ENCODE results near the gene HRG. TPM values are rescaled to one million over a fixed set of nuclear protein-coding genes. Genes with fewer than 3 reads are reported as not detected.
"Not testable (repeated sequence)": the region's sequence is repeated elsewhere in the genome, so short reads cannot be mapped to it uniquely, and the experiment has no call there.

The HRG gene
- total RNA-seq, 1 experiment from 2014 or later, result not detected

DNA sequence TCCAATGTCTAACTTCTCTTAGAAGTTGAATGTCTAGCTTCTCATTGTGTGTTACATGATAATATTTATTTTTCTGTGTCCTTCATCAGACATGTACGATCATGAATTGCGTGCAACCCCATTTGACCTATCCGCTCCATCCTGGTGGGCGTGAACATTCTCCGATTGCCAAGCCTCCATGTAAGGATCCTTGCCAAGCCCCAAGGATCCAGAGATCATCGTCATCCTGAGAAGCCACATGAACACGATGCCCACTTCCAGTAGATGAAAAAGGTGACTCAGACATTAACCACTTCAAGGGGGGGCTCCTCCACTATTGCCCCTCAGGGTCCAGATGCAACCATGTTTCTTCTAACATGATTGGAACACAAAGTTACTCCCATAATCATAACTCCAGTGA, 25.9 kb downstream of the HRG start:
- no peaks in the 10 kb centered on the region for H3K36me3 ChIP-seq
- DNase-seq, result peak; percentile 4
- H3K9me3 ChIP-seq, result no peaks in the 10 kb centered on the region
- H3K4me3 ChIP-seq, result no peak overlapping the region
- H3K27me3 ChIP-seq, result peaks cover 34% of the 10 kb centered on the region

- no peaks in the 10 kb centered on the region for H3K36me3 ChIP-seq
- peaks cover 22% of the 10 kb centered on the region for H3K27me3 ChIP-seq
- no peak for DNase-seq
- H3K4me3 ChIP-seq, result no peak overlapping the region
- no peaks in the 10 kb centered on the region for H3K9me3 ChIP-seq
Observed at GRCh38 chr3:186693843-186694242, 28.0 kb downstream of the HRG start.

GRCh38 chr3:186694288-186695032, 28.6 kb downstream of the HRG start:
- no peak overlapping the region for H3K4me3 ChIP-seq
- no peaks in the 10 kb centered on the region for H3K9me3 ChIP-seq
- no peaks in the 10 kb centered on the region for H3K36me3 ChIP-seq
- peaks cover 22% of the 10 kb centered on the region for H3K27me3 ChIP-seq
- DNase-seq, result no peak

GRCh38 chr3:186696522-186696921, 30.7 kb downstream of the HRG start:
- no peaks in the 10 kb centered on the region for H3K9me3 ChIP-seq
- DNase-seq, result no peak
- H3K27me3 ChIP-seq, result peaks cover 10% of the 10 kb centered on the region
- no peak overlapping the region for H3K4me3 ChIP-seq
- no peaks in the 10 kb centered on the region for H3K36me3 ChIP-seq

DNA sequence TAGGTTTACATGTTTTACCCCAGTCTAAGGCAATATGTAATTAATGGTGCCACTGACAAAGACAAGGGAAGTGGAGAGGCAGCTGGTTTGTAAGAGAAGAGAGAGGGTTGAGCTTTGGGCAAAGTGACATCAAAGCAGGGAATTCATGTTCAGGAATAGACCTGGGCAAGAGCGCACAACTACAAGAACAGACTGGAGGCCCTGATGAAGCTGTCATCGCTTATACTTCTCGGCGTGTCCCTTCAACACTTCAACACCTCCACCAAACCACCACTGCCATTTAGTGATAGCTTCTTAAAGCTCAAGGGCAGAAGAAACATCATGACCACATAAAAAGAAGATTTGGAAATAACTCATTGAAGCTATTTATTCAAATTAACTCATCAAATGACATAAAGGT, 31.7 kb downstream of the HRG start:
- no peak for DNase-seq
- Histone ChIP-seq H3K9me3 (no peaks in the 10 kb centered on the region), H3K36me3 (no peaks in the 10 kb centered on the region), H3K4me3 (no peak overlapping the region), H3K27me3 (peaks cover 4% of the 10 kb centered on the region; the same call in 1 of the 2 replicates)

GRCh38 chr3:186700267-186700666, 34.5 kb downstream of the HRG start:
- Histone ChIP-seq H3K4me3 (no peak overlapping the region), H3K9me3 (no peaks in the 10 kb centered on the region), H3K36me3 (no peaks in the 10 kb centered on the region), H3K27me3 (peaks cover 10% of the 10 kb centered on the region)
- DNase-seq, result no peak

DNA sequence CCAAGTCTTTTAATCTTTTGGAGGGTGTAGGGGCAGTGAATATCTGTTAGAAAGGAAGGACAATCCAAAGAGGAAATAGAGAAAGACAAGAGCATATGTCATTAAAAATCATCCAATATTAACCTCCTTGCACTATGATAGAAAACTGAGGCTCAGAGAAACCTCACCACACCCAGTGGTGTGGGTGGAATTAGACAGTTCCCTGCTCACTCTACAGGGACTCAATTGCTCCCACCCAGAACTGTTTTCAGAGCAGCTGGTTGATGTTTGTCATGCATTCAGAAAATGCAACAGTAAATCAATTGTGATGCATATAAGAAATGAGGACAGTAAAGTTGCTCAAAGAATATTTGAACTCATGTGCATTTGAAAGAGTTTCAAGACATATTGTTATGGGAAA, 36.6 kb downstream of the HRG start:
- H3K9me3 ChIP-seq, H3K4me3 ChIP-seq, H3K36me3 ChIP-seq, DNase-seq, H3K27me3 ChIP-seq: not testable (repeated sequence)

- DNase-seq, result no peak
- H3K36me3 ChIP-seq, result no peaks in the 10 kb centered on the region
Observed at GRCh38 chr3:186705882-186706780, 40.3 kb downstream of the HRG start.

DNA sequence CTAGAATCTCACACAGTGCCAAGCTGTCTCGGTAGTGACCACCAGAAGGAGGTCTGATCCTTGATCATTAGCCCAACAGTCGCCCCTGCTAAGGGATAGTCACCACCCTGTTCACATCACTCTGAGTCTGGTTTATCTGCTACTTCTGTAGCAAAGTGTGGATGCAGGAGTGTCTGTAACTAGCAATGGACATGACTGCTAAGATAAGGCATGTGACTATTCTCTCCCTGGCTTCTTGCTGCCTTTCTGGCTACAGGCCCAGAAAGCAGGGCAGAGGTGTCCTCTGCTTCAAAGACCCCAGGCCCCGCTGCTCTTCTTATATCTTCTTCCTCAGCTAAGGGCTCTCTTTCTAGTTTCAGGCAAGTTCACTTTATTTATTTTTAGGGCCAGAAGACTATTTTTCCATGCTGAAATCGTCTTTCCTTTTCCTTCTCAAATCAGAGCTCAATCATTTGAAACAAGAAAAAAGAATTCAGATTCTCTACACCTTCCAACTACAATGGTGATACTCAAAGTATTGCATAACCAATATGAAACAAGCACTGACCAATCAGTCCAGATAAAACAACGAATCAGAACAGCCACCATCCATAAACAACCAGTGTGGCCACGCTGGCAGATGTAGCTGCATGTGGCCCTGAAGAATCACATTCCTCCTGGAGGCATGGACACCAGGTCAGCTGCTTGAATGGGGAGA, 43.3 kb downstream of the HRG start:
- peaks cover 7% of the 10 kb centered on the region for H3K27me3 ChIP-seq
- no peak overlapping the region for H3K4me3 ChIP-seq
- H3K36me3 ChIP-seq, result no peaks in the 10 kb centered on the region
- no peak for DNase-seq
- H3K9me3 ChIP-seq, result no peaks in the 10 kb centered on the region

More at GRCh38 chr3:186705882-186706780, 40.3 kb downstream of the HRG start:
- H3K4me3 ChIP-seq, result no peak overlapping the region
- H3K27me3 ChIP-seq, result peaks cover 9% of the 10 kb centered on the region
- H3K9me3 ChIP-seq, result no peaks in the 10 kb centered on the region

- not testable (repeated sequence) for DNase-seq, H3K27me3 ChIP-seq, H3K36me3 ChIP-seq, H3K9me3 ChIP-seq, H3K4me3 ChIP-seq
Observed at GRCh38 chr3:186710694-186711093, 44.9 kb downstream of the HRG start.

DNA sequence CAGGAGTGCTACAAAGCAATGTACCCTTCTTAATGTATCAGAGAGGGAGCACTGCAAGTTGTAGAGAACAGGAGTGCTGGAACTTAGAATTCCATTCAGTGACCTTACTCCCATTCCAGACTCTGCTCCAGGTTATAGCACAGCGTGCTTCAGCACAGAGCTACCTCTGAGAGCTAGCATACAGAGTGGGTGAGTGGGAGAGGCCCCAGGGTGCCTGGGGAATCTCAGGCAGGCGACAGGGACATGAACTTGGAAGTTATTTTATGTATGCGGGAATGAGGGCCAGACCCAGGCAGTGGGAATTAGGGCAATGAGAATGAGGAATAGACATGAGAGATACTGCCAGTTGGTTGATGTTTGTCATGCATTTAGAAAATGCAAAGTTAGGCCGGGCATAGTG, 47.7 kb downstream of the HRG start:
- Histone ChIP-seq H3K36me3 (no peaks in the 10 kb centered on the region), H3K9me3 (no peaks in the 10 kb centered on the region), H3K4me3 (no peak overlapping the region), H3K27me3 (no peaks in the 10 kb centered on the region)
- no peak for DNase-seq

DNA sequence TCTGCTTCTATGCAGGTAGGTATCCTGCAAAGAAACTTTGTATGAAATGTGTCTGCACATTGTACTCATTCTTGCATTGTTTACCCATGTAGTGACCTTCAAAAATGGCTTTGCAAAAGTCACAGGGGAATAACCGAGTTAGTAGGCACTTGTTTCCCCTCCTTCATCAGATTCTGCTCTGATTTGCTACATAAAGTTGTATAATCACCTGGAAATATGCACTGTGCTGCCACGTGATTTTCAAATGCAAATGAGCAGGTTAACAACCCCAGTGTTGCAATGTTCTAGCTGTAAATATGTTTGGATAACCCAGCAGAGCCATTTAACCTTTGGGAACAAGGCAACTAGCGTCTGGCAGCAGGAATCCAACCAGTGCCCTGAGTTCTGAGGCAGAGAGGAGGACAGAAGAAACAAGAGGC, 51.2 kb downstream of the HRG start, which contains the start of gene KNG1:
Gene KNG1, plus strand, starts transcription at position 321 of the 419 bp plus-strand sequence. CDS start 184 bp downstream, outside the sequence.
- no peak within 1 kb of the TSS for H3K4me3 ChIP-seq
- no peaks in the 10 kb centered on the region for H3K27me3 ChIP-seq
- no peaks in the 10 kb centered on the region for H3K36me3 ChIP-seq
- H3K9me3 ChIP-seq, result no peaks in the 10 kb centered on the region
- no peak for DNase-seq

DNA sequence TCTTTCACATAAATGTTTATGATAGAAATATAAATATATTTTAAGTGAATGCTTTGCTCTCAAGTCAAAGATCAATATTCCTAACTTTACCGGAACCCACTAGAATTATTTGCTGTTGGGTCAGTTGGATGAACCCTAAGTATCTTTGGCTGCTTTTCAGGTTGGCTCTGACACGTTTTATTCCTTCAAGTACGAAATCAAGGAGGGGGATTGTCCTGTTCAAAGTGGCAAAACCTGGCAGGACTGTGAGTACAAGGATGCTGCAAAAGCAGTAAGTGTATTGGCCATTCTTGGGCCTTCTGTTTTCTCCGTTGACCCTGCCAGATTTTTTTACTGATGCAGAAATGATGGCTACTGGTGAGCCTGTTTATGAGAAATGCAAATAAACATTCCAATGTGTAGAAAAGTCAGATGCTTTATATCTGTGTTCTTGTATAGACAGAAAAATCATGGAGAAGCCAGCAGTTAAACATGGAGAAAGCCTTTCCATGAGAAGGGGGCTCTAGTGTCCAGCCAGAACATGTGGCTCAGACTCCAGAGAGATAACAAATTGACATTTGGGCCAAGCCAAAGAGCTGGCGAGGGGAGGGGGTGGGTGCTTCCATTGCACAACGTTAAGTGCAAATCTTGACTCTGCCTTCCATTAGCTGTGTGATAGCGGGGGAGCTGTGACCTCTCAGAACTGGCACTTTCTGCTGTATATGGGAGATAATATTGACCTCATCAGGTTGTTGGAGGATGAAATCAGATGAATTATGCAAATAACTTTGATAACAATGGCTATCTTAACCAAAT, 54.3 kb downstream of the HRG start:
- Histone ChIP-seq H3K9me3 (no peaks in the 10 kb centered on the region), H3K36me3 (no peaks in the 10 kb centered on the region), H3K27me3 (no peaks in the 10 kb centered on the region; the same call in 1 of the 2 replicates), H3K4me3 (no peak overlapping the region)
- DNase-seq, result no peak

GRCh38 chr3:186722457-186722856, 56.6 kb downstream of the HRG start:
- H3K4me3 ChIP-seq, result no peak overlapping the region
- DNase-seq, result peak; percentile 20
- no peaks in the 10 kb centered on the region for H3K9me3 ChIP-seq

GRCh38 chr3:186724911-186725310, 59.1 kb downstream of the HRG start:
- no peak for DNase-seq
- no peaks in the 10 kb centered on the region for H3K36me3 ChIP-seq
- no peaks in the 10 kb centered on the region for H3K9me3 ChIP-seq
- no peak overlapping the region for H3K4me3 ChIP-seq
- peaks cover 2% of the 10 kb centered on the region; the same call in 1 of the 2 replicates for H3K27me3 ChIP-seq

More at GRCh38 chr3:186722457-186722856, 56.6 kb downstream of the HRG start:
- Histone ChIP-seq H3K36me3 (no peaks in the 10 kb centered on the region), H3K27me3 (no peaks in the 10 kb centered on the region; the same call in 1 of the 2 replicates)
